K562 (cell line): Measurements from ENCODE around the gene DUSP16. TPM values are rescaled to one million over a fixed set of nuclear protein-coding genes. Genes with fewer than 3 reads are reported as not detected.

Source experiments
- ATAC-seq: fragments of 200-7000 bp; cut with Tn5 transposase; 3 replicates; pipeline ENCODE4 v1.9.1; 2020; ENCODE audit warnings: moderate library complexity
- BruUV-seq: library from RNA; stranded (reverse); fragments of 400-500 nt; replicated peaks from 2 replicates; lab custom pipeline; 2021; lab: Mats Ljungman, UMichigan
- CTCF ChIA-PET: fragments of 300-600 bp; formaldehyde crosslinking; extraction: SDS; loops from one replicate; lab custom pipeline; 2021; ENCODE audit warnings: low intra/inter-chr PET ratio; lab: Yijun Ruan, JAX
- POLR2A ChIA-PET: fragments of 300-600, 350-650 bp; sonication (Branson Sonifier 250); formaldehyde crosslinking; extraction: SDS; loops from one replicate; lab custom pipeline; 2021; ENCODE audit warnings: antibody characterized with exemption, inconsistent platforms; lab: Yijun Ruan, JAX
- DNase-seq, 4 experiments: peaks; one replicate each; pipeline versions ENCODE4 v3.0.0 to v3.0.0-alpha.2; 2011 to 2018; ENCODE audit warnings: low spot score in 3 of 4, mixed read lengths in 3 of 4; ENCODE audit errors: extremely low read depth in 1 of 4
- FAIRE-seq: peaks from 2 replicates; lab custom pipeline; 2011; peaks lifted over from hg19 to GRCh38; lab: Jason Lieb, UNC
- H2AFZ ChIP-seq: 2 replicates; pipeline ENCODE4 v1.6.0; 2011; ENCODE audit warnings: low read depth, low read length, control low read depth, inconsistent platforms
- H3K27ac ChIP-seq: fragments of 200-600 bp; 3 replicates; pipeline ENCODE4 v1.8.0; 2011; ENCODE audit warnings: low read depth, mild to moderate bottlenecking, control low read depth, inconsistent platforms, low read length, moderate library complexity, mixed read lengths; ENCODE audit errors: extremely low read depth
- H3K27me3 ChIP-seq, 2 experiments: fragments of 300-600 bp in 1 of 2; 2 replicates in 1 of 2; 3 replicates in 1 of 2; pipeline versions ENCODE4 v1.6.0 to v1.8.0; 2011; ENCODE audit warnings: inconsistent platforms in 2 of 2, low read length in 2 of 2, mild to moderate bottlenecking in 1 of 2, mixed read lengths in 1 of 2, moderate library complexity in 1 of 2; ENCODE audit not compliant: control insufficient read depth in 2 of 2, insufficient read depth in 2 of 2
- H3K36me3 ChIP-seq: fragments of 300-600 bp; 3 replicates; pipeline ENCODE4 v1.8.0; 2011; ENCODE audit warnings: mild to moderate bottlenecking, low read length, inconsistent platforms; ENCODE audit not compliant: control insufficient read depth, insufficient read depth
- H3K4me1 ChIP-seq, 2 experiments: fragments of 200-600 bp in 1 of 2; replicated peaks in 1 of 2; 2 replicates in 1 of 2; 3 replicates in 1 of 2; pipeline versions ENCODE4 v1.5.1 to v1.8.0; 2011; ENCODE audit warnings: inconsistent platforms in 2 of 2, low read length in 2 of 2, mild to moderate bottlenecking in 1 of 2, mixed read lengths in 1 of 2, moderate library complexity in 1 of 2; ENCODE audit not compliant: control insufficient read depth in 2 of 2, insufficient read depth in 2 of 2
- H3K4me2 ChIP-seq: 2 replicates; pipeline ENCODE4 v1.6.1; 2011; ENCODE audit warnings: low read length, control low read depth, inconsistent platforms, mixed read lengths; ENCODE audit not compliant: insufficient read depth
- H3K4me3 ChIP-seq: fragments of 200-600 bp; sonication (generic), shearing (Covaris generic); 2 replicates; pipeline ENCODE4 v1.5.1; 2016; ENCODE audit warnings: control low read depth, inconsistent platforms
- H3K79me2 ChIP-seq: fragments of 200-600 bp; 3 replicates; pipeline ENCODE4 v1.8.0; 2011; ENCODE audit warnings: low read length, inconsistent platforms; ENCODE audit not compliant: control insufficient read depth, insufficient read depth
- H3K9ac ChIP-seq, 2 experiments: 2 replicates each; pipeline versions ENCODE4 v1.6.0 to v1.6.1; 2011; ENCODE audit warnings: low read depth in 2 of 2, low read length in 2 of 2, control low read depth in 1 of 2, inconsistent platforms in 1 of 2, mild to moderate bottlenecking in 1 of 2, mixed read lengths in 1 of 2; ENCODE audit not compliant: insufficient read depth in 1 of 2
- H3K9me1 ChIP-seq: one replicate; pipeline ENCODE4 v1.6.0; 2011; ENCODE audit warnings: inconsistent platforms, mild to moderate bottlenecking, low read length, moderate library complexity; ENCODE audit not compliant: control insufficient read depth, insufficient read depth
- H3K9me3 ChIP-seq: replicated peaks from 2 replicates; pipeline ENCODE4 v1.5.1; 2011; ENCODE audit warnings: low read depth, low read length, inconsistent platforms; ENCODE audit not compliant: control insufficient read depth, insufficient read depth
- H4K20me1 ChIP-seq: replicated peaks from 2 replicates; pipeline ENCODE4 v1.6.1; 2011; ENCODE audit warnings: low read length, inconsistent platforms, mixed read lengths; ENCODE audit not compliant: control insufficient read depth, insufficient read depth
- COPS2 ChIP-seq: fragments of 450-650 bp; conservative IDR thresholded peaks from 2 replicates; pipeline ENCODE4 v1.6.1; 2016; ENCODE audit warnings: mild to moderate bottlenecking, moderate library complexity
- FUS ChIP-seq: fragments of 200-400 bp; formaldehyde crosslinking; optimal IDR thresholded peaks from 2 replicates; pipeline ENCODE3; 2017; ENCODE audit warnings: low read depth, low read length
- MAFF ChIP-seq: IDR thresholded peaks from 2 replicates; pipeline ENCODE4 v1.6.1; 2012; ENCODE audit warnings: low read length, improper control_type of control experiment
- MCM7 ChIP-seq, 2 experiments: fragments of 450-650 bp; IDR thresholded peaks; 2 replicates each; pipeline ENCODE4 v1.6.1; 2016 to 2018
- PHB2 ChIP-seq: fragments of 450-650 bp; IDR thresholded peaks from 2 replicates; pipeline ENCODE4 v1.6.1; 2017; ENCODE audit warnings: low read depth
- SAP30 ChIP-seq: fragments of 200-600 bp; sonication (generic); IDR thresholded peaks from 2 replicates; pipeline ENCODE4 v1.6.1; 2012; ENCODE audit warnings: borderline replicate concordance, low read depth, mild to moderate bottlenecking, moderate library complexity, low read length, control low read depth, inconsistent platforms; ENCODE audit not compliant: insufficient read depth, poor library complexity, severe bottlenecking
- TSC22D4 ChIP-seq: fragments of 450-650 bp; IDR thresholded peaks from 2 replicates; pipeline ENCODE4 v1.6.1; 2016; ENCODE audit warnings: missing genetic modification characterization, missing biosample characterization, control low read depth
- WGBS: fragments of 100-300 bp; shearing (Covaris generic); methylation state at CpG from one replicate; pipeline ENCODE4 v1.1.6; 2016; ENCODE audit warnings: low coverage, mixed read lengths; ENCODE audit not compliant: insufficient coverage; ENCODE audit errors: missing lambda C conversion rate; 5-methylcytosine and 5-hydroxymethylcytosine counted together
- in situ Hi-C: fragments of 300-500 bp; cut with MboI; formaldehyde crosslinking; loops from 4 replicates; pipeline ENCODE4 v1.15.0; 2018; ENCODE audit warnings: inconsistent platforms, mixed read lengths
- intact Hi-C: fragments of 100-400 bp; cut with micrococcal nuclease; formaldehyde crosslinking; loops from 2 replicates; pipeline ENCODE4 v1.14.2; 2022
- polyA plus RNA-seq, 8 experiments: library from polyadenylated mRNA; depleted of rRNA in 4 of 8; stranded (reverse) in 5 of 8; unstranded in 3 of 8; fragments of >200 nt; fragmentation: Nextera tagmentation in 2 of 8; fragmentation: Illumina TruSeq in 1 of 8; extraction: Ambion mirVana in 2 of 8; extraction: Trizol in 1 of 8; gene quantifications; 2 replicates each; pipeline versions ENCODE4 v1.2.1 to v1.2.3, GENCODE V29; 2011 to 2014; ENCODE audit warnings: inconsistent platforms in 1 of 8, missing spikeins in 1 of 8
- total RNA-seq, 7 experiments: library from RNA; depleted of rRNA in 6 of 7; stranded (reverse); fragments of >200 nt in 6 of 7; fragmentation: Illumina TruSeq in 2 of 7; extraction: Trizol in 2 of 7; gene quantifications; 2 replicates each; pipeline versions ENCODE4 v1.2.1 to v1.2.3, GENCODE V29; 2011 to 2021; ENCODE audit warnings: low replicate concordance in 1 of 7
- TF ChIP-seq, protein P1 (sequence below), 2 experiments: fragments of 450-650 bp; formaldehyde crosslinking in 1 of 2; IDR thresholded peaks; 2 replicates each; pipeline versions ENCODE4 v1.4.0 to v1.6.1; 2014 to 2020; ENCODE audit warnings: mild to moderate bottlenecking in 2 of 2, borderline replicate concordance in 1 of 2, low read depth in 1 of 2
- TF ChIP-seq, protein P2 (sequence below): fragments of 250-450 bp; sonication (Bioruptor Pico); IDR thresholded peaks from 2 replicates; pipeline ENCODE4 v1.8.0; 2022; ENCODE audit warnings: inconsistent platforms
- TF ChIP-seq, protein P3 (sequence below): fragments of 450-650 bp; IDR thresholded peaks from 2 replicates; pipeline ENCODE4 v1.6.1; 2016; ENCODE audit warnings: antibody characterized with exemption

The DUSP16 gene
- total and polyA plus RNA-seq, 9 of the 15 experiments (the other 6 are each of a cell fraction or from before 2014, with no cell fraction given) = 0.70 to 12.3 (median 5.7) TPM

DNA sequence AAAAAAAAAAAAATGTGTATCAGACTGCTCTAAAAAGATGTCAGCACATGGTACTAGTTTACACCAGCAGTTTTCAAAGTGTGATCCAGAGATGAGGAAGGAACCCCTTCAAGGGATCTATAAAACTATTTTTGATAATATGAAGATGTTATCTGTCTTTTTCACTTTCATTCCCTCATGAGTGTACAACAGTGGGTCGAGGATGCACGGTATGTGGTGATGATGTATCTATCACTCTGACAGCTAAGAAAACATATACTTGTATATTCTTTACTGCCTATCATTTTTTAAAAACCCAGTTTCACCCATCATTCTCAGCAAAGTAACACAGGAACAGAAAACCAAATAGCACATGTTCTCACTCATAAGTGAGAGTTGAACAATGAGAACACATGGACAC is 12.4 kb downstream of the DUSP16 start:
- Histone ChIP-seq H3K4me3 (no peak overlapping the region), H3K9me3 (no peaks in the 10 kb centered on the region; the same call in 1 of the 2 replicates), H3K36me3 (peaks cover 3% of the 10 kb centered on the region; the same call in 2 of the 3 replicates), H3K4me2 (no peak overlapping the region), H2AFZ (no peak overlapping the region), H3K27me3 (no peaks in the 10 kb centered on the region), H3K27ac (no peak overlapping the region), H3K4me1 (no peaks in the 10 kb centered on the region), H3K79me2 (peaks cover 6% of the 10 kb centered on the region; the same call in 2 of the 3 replicates), H3K9me1 (no peaks in the 10 kb centered on the region), H3K9ac (no peak overlapping the region), H4K20me1 (no peaks in the 10 kb centered on the region)
- CTCF ChIA-PET = no interaction called here
- 80% methylated on average over 2 of the region's 2 CpGs for WGBS
- no TSS peak for BruUV-seq
- DNase-seq (no peak), ATAC-seq (no peak), FAIRE-seq (no peak)
- in situ Hi-C loops (loop anchor here (10.0 kb wide), 1 partner anchor 465 kb away; no protein-coding TSS in a partner anchor), intact Hi-C loops (no loop called here)
- POLR2A ChIA-PET = no interaction called here
- TF ChIP-seq, protein P1, sequence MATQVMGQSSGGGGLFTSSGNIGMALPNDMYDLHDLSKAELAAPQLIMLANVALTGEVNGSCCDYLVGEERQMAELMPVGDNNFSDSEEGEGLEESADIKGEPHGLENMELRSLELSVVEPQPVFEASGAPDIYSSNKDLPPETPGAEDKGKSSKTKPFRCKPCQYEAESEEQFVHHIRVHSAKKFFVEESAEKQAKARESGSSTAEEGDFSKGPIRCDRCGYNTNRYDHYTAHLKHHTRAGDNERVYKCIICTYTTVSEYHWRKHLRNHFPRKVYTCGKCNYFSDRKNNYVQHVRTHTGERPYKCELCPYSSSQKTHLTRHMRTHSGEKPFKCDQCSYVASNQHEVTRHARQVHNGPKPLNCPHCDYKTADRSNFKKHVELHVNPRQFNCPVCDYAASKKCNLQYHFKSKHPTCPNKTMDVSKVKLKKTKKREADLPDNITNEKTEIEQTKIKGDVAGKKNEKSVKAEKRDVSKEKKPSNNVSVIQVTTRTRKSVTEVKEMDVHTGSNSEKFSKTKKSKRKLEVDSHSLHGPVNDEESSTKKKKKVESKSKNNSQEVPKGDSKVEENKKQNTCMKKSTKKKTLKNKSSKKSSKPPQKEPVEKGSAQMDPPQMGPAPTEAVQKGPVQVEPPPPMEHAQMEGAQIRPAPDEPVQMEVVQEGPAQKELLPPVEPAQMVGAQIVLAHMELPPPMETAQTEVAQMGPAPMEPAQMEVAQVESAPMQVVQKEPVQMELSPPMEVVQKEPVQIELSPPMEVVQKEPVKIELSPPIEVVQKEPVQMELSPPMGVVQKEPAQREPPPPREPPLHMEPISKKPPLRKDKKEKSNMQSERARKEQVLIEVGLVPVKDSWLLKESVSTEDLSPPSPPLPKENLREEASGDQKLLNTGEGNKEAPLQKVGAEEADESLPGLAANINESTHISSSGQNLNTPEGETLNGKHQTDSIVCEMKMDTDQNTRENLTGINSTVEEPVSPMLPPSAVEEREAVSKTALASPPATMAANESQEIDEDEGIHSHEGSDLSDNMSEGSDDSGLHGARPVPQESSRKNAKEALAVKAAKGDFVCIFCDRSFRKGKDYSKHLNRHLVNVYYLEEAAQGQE (IDR thresholded peaks at IDR 0.05; ENCODE audit: borderline replicate concordance) = no peak
- TF ChIP-seq, protein P1 (CRISPR knock-in tag; IDR thresholded peaks at IDR 0.05; ENCODE audit: low read depth) = no peak
- TF ChIP-seq SAP30 (no peak), MAFF (no peak), PHB2 (no peak), COPS2 (no peak), FUS (no peak), MCM7 (IDR thresholded peaks at IDR 0.05) (no peak), TSC22D4 (no peak)
- TF ChIP-seq, protein P2, sequence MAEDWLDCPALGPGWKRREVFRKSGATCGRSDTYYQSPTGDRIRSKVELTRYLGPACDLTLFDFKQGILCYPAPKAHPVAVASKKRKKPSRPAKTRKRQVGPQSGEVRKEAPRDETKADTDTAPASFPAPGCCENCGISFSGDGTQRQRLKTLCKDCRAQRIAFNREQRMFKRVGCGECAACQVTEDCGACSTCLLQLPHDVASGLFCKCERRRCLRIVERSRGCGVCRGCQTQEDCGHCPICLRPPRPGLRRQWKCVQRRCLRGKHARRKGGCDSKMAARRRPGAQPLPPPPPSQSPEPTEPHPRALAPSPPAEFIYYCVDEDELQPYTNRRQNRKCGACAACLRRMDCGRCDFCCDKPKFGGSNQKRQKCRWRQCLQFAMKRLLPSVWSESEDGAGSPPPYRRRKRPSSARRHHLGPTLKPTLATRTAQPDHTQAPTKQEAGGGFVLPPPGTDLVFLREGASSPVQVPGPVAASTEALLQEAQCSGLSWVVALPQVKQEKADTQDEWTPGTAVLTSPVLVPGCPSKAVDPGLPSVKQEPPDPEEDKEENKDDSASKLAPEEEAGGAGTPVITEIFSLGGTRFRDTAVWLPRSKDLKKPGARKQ (CRISPR knock-in tag) = no peak
- TF ChIP-seq, protein P3, sequence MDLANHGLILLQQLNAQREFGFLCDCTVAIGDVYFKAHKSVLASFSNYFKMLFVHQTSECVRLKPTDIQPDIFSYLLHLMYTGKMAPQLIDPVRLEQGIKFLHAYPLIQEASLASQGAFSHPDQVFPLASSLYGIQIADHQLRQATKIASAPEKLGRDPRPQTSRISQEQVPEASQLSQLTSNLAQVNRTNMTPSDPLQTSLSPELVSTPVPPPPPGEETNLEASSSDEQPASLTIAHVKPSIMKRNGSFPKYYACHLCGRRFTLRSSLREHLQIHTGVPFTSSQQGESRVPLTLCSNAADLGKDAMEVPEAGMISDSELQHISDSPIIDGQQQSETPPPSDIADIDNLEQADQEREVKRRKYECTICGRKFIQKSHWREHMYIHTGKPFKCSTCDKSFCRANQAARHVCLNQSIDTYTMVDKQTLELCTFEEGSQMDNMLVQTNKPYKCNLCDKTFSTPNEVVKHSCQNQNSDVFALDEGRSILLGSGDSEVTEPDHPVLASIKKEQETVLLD = no peak
